Esophagus squamous epithelium (tissue), 5 donors: ENCODE results near the gene TTC31. TPM values are rescaled to one million over a fixed set of nuclear protein-coding genes. Genes with fewer than 3 reads are reported as not detected.

Experiments
- DNase-seq: peaks from one replicate; lab custom pipeline; 2025; lab: John Stamatoyannopoulos, UW
- H3K27ac ChIP-seq, 4 donors: fragments of 200-600 bp; sonication (generic); one replicate each; pipeline ENCODE4 v1.5.1; 2016 to 2019; ENCODE audit warnings: mild to moderate bottlenecking in 1 of 4
- H3K27me3 ChIP-seq, 4 donors: fragments of 200-600 bp; sonication (generic); 1 replicate in 3 of 4; 2 replicates in 1 of 4; pipeline versions ENCODE4 v1.5.1 to v1.6.0; 2017 to 2021; ENCODE audit warnings: antibody characterized with exemption in 1 of 4
- H3K36me3 ChIP-seq, 3 donors: fragments of 200-600 bp; sonication (generic); one replicate each; pipeline ENCODE4 v1.5.1; 2016 to 2019
- H3K4me1 ChIP-seq, 3 donors: fragments of 200-600 bp; sonication (generic); one replicate each; pipeline ENCODE4 v1.5.1; 2017 to 2019
- H3K4me3 ChIP-seq, 4 donors: fragments of 200-600 bp; sonication (generic); 1 replicate in 3 of 4; 2 replicates in 1 of 4; pipeline ENCODE4 v1.5.1; 2016 to 2019; ENCODE audit warnings: mild to moderate bottlenecking in 2 of 4, moderate library complexity in 1 of 4
- H3K9me3 ChIP-seq, 3 donors: fragments of 200-600 bp; sonication (generic); one replicate each; pipeline ENCODE4 v1.5.1; 2016 to 2019
- CTCF ChIP-seq, 6 experiments: fragments of 450-650 bp in 4 of 6; fragments of 200-600 bp in 2 of 6; sonication (generic) in 2 of 6; IDR thresholded peaks; one replicate each; pipeline ENCODE4 v1.5.1; 2016 to 2019; ENCODE audit warnings: antibody characterized with exemption in 6 of 6, mild to moderate bottlenecking in 4 of 6, moderate library complexity in 4 of 6
- POLR2A ChIP-seq, 4 donors: fragments of 450-650 bp; IDR thresholded peaks; one replicate each; pipeline ENCODE4 v1.6.1; 2017; ENCODE audit warnings: antibody characterized with exemption in 4 of 4, mild to moderate bottlenecking in 4 of 4, moderate library complexity in 3 of 4
- WGBS, 2 donors: methylation state at CpG; one replicate each; pipeline ENCODE4 v1.1.5; 2018; 5-methylcytosine and 5-hydroxymethylcytosine counted together
- intact Hi-C: fragments of 100-400 bp; cut with DNase I; formaldehyde crosslinking; loops from one replicate; pipeline ENCODE4 v1.15.0; 2022
- total RNA-seq, 4 donors: library from RNA; depleted of rRNA; stranded (reverse); fragments of >200 nt; gene quantifications; one replicate each; pipeline ENCODE4 v1.1.0, GENCODE V29; 2016
- donor health status: DM: yes; HTN: yes; CAD: no.

TTC31 gene
- total RNA-seq, 4 donors from 2014 or later = 11.2 to 27.7 (median 17.5) TPM

- TF ChIP-seq CTCF (IDR thresholded peaks at IDR 0.05) (no peak), POLR2A (IDR thresholded peaks at IDR 0.05) (no peak)
- peaks cover 0 to 4% (median 0%) of the 10 kb centered on the region in 3 donors for H3K36me3 ChIP-seq
- 18 to 19% methylated on average over 11 to 25 of the region's 65 CpGs for WGBS, 2 donors
- H3K27me3 ChIP-seq = peaks cover 7 to 75% (median 20%) of the 10 kb centered on the region in 4 donors
- intact Hi-C loops = no loop called here
- no peaks in the 10 kb centered on the region for H3K9me3 ChIP-seq
- H3K4me3 ChIP-seq = peak within 1 kb of the TSS; percentile 29 to 61 (median 50)
- peaks cover 31 to 56% (median 37%) of the 10 kb centered on the region in 3 donors for H3K4me1 ChIP-seq
- no peak for DNase-seq
- H3K27ac ChIP-seq = peak within 1 kb of the TSS in 1 of 4 donors; percentile 15
These were observed 16.5 kb downstream of the TTC31 start, which contains the start of gene LBX2 for GRCh38 chr2:74499267-74499939. LBX2 (minus strand) TSS chr2:74499603; CDS start chr2:74499537, 66 bp downstream.

GRCh38 chr2:74499940-74500577 lies 17.2 kb downstream of the TTC31 start:
- no peak for DNase-seq
- intact Hi-C loops = no loop called here
- no peak overlapping the region for H3K27ac ChIP-seq
- WGBS, 2 donors = 43 to 59% methylated on average over 7 to 9 of the region's 15 CpGs
- TF ChIP-seq POLR2A (IDR thresholded peaks at IDR 0.05) (no peak), CTCF (IDR thresholded peaks at IDR 0.05) (no peak)
- no peak overlapping the region for H3K4me3 ChIP-seq
- peaks cover 7 to 75% (median 20%) of the 10 kb centered on the region in 4 donors for H3K27me3 ChIP-seq
- peaks cover 32 to 62% (median 37%) of the 10 kb centered on the region in 3 donors for H3K4me1 ChIP-seq
- peaks cover 0 to 9% (median 0%) of the 10 kb centered on the region in 3 donors for H3K36me3 ChIP-seq
- H3K9me3 ChIP-seq = no peaks in the 10 kb centered on the region

GRCh38 chr2:74500578-74500946 lies 17.7 kb downstream of the TTC31 start:
- H3K4me1 ChIP-seq = peaks cover 37 to 67% (median 38%) of the 10 kb centered on the region in 3 donors
- peaks cover 0 to 14% (median 2%) of the 10 kb centered on the region in 3 donors for H3K36me3 ChIP-seq
- no peak overlapping the region for H3K27ac ChIP-seq
- H3K27me3 ChIP-seq = peaks cover 7 to 75% (median 20%) of the 10 kb centered on the region in 4 donors
- no peak for DNase-seq
- intact Hi-C loops = no loop called here
- TF ChIP-seq CTCF (IDR thresholded peaks at IDR 0.05) (no peak), POLR2A (IDR thresholded peaks at IDR 0.05) (no peak)
- no peaks in the 10 kb centered on the region for H3K9me3 ChIP-seq
- H3K4me3 ChIP-seq = no peak overlapping the region

GRCh38 chr2:74501335-74502071 lies 18.6 kb downstream of the TTC31 start:
- WGBS, 2 donors = 69 to 87% methylated on average over 15 to 18 of the region's 18 CpGs
- H3K9me3 ChIP-seq = no peaks in the 10 kb centered on the region
- H3K27me3 ChIP-seq = peaks cover 7 to 74% (median 20%) of the 10 kb centered on the region in 4 donors
- intact Hi-C loops = no loop called here
- H3K27ac ChIP-seq = no peak overlapping the region
- no peak for DNase-seq
- TF ChIP-seq POLR2A (IDR thresholded peaks at IDR 0.05) = no peak
- TF ChIP-seq CTCF (IDR thresholded peaks at IDR 0.05) = no peak
- H3K4me3 ChIP-seq = peak overlapping the region in 1 of 4 donors; percentile 73
- peaks cover 0 to 23% (median 9%) of the 10 kb centered on the region in 3 donors for H3K36me3 ChIP-seq
- H3K4me1 ChIP-seq = peaks cover 47 to 77% (median 48%) of the 10 kb centered on the region in 3 donors
